HG02852 (cell line): Measurements from ENCODE around the gene ZNF354C.
A peak's percentile ranks its signal among the peaks of the same experiment; 100 is the strongest.
"Not testable (repeated sequence)": the region's sequence is repeated elsewhere in the genome, so short reads cannot be mapped to it uniquely, and the experiment has no call there.

ENCODE experiments used
- ATAC-seq: cut with Tn5 transposase; IDR thresholded peaks from one replicate; pipeline ENCODE4 v1.9.1; 2021; ENCODE audit warnings: mild to moderate bottlenecking, moderate library complexity; ENCODE audit not compliant: unreplicated experiment

ZNF354C gene

DNA sequence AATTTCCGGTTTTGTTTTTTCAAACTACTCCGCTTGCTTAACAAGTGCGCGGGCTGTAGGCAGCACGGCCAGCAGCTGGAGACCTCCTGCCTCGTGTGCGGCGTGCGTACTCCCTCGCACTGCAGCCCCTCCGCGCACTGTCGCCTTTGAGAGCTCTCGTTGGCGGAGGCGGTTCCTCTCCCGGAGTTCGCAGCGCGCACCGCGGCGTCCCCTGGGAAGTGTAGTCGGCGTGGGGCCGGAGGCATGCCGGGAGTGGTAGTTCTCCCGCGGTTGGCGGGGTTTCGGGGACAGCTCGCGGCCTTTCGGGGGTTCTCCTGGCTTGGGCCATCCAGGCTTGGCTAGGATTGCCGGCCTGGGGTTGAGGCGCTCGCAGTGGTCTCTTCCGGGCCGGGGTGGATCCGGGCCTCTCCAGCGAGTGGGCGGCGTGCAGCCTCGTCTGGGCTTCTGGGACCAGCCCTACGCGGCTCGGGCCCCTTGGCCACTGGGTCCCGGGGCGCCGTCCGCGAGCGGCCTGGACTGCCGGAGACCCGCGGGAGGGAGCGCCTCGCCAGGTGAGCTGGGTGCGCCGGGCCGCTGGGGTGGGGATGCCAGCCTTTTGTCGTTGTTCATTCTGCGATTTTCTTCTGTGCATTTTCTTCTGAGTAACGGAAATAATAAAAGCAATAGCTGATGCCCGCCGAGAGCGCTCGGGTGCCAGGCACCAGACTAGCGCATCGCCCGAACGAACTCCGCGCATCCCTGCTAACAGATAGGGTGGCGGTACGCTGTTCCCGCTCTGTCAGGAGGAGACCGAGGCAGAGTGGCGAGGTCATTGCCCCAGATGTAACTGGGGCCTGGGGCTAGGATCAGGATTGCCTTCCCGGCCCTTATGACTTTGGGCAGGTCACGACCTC, at the start of gene ZNF354C:
Gene ZNF354C (plus strand): TSS at position 258 of the 893 bp plus-strand sequence. CDS start 1,696 bp downstream, outside the sequence.
- ATAC-seq = peak; percentile 82

DNA sequence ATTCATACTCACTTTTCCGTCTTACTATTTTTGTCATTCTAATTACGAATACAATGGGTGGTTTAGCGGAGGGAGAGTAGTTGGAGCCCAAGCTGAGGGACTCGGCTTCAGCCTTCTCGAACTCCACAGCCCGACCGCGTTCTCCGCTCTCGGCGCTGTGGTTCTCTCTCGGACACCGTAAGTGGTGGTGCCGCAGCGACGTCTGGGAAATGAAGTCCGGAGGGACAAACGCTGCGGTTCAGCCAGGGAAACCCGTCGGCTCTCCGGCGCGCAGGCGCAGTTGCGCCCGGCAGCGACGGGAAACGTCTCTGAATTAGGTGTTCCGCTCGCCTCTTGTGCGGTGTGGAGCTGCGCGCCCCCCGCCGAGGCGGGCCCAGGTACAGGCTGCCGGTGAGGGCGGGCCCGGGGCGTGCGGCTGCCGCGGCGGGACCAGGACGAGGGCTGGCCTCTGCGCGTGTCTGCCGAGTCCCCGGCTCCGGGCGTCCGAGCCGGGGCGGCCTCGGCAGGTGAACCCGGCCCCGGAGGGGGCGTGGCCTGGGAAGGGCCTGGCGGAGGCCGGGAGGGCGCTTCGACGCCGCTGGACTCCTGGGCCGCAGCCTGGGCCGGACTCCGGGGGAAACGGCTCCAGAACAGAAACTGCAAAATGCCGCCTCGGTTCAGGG, 36.5 kb upstream of the ZNF354C start, which contains the start of gene ZNF879:
Gene ZNF879 (plus strand): TSS at position 277 of the 662 bp plus-strand sequence. CDS start 1,201 bp downstream, outside the sequence.
- peak; percentile 80 for ATAC-seq

DNA sequence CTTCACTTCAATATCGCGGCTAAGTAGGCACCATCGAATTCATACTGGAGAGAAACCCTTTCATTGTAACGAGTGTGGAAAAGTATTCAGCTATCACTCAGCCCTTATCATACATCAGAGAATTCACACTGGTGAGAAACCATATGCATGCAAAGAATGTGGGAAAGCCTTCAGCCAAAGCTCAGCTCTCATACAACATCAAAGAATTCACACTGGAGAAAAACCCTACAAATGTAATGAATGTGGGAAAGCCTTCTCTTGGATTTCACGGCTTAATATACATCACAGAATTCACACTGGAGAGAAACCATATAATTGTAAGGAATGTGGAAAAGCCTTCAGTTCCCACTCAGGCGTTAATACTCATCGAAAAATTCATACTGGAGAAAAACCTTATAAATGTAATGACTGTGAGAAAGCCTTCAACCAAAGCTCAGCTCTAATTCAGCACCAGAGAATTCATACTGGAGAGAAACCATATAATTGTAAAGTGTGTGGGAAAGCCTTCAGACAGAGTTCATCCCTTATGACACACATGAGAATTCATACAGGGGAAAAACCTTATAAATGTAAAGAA, 27.1 kb upstream of the ZNF354C start:
- no peak for ATAC-seq

DNA sequence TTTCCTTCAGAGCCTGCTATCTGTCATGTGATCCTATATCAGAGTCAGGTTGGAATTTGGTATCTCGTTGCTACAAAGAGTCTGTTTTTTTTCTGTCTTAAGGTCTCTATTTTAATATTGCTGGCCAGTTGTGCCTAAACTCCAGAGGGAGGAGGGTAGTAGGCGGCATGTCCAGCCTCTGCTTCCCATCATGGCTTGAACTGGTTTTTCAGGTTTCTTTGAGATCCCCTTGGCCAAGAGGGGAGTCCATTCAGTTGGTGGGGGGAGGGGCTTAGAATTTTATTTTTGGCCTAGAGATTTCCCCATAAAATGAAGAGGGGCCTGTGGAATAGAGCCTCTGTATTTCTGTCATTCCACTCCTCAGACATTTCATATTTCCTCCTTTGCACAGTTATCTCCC, 15.4 kb upstream of the ZNF354C start:
- no peak for ATAC-seq

DNA sequence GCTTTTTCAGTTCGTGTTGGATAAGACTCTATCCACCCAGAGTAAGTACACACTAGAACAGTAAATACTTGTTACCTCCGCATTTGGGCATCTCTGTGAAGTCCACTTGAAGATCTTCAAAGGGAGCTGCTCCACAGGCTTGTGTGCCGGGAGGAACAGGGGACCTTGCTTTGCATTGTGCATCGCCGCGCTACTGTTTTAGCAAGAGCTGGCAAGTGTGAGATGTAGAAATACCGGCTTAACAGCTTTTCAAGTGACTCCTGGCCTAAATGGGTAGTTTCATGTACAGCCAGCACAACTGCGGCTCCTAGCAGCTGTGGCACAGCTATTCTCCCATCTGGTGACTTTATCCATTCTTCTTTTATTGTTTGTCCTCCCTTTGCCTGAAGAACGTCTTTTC, 8.4 kb upstream of the ZNF354C start:
- no peak for ATAC-seq

DNA sequence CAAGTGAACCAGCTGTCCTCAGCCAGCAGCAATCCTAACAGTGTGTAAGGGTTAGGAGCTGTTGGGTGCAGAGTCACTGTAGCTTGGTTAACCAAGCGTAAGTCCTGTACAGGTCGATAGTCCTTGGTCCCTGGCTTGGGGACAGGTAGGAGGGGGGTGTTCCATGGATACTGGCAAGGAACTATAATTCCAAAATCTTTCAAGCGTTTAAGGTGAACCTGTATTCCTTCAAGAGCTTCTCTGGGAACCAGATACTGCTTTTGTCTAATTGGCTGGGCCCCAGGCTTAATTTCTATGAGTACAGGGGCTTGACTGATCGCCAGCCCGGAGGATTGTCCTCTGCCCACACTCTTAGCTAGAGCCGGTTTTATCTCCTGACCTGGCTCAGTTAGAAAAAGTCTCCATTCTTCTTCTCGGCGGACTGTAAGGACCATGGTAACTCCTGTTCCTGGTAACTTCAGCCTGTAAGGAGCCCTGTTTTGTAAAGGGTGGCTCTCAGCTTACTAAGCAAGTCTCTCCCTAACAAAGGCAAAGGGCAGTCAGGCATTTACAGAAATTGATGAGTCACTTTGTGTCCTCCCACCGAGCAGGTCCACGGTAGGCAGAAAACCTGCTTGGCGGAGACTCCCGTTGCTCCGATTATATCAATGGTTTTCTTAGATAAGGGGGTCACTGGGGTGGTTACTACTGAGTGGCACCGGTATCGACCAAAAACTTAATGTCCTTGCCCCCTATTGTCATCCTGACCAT, 6.0 kb upstream of the ZNF354C start:
- no peak for ATAC-seq

DNA sequence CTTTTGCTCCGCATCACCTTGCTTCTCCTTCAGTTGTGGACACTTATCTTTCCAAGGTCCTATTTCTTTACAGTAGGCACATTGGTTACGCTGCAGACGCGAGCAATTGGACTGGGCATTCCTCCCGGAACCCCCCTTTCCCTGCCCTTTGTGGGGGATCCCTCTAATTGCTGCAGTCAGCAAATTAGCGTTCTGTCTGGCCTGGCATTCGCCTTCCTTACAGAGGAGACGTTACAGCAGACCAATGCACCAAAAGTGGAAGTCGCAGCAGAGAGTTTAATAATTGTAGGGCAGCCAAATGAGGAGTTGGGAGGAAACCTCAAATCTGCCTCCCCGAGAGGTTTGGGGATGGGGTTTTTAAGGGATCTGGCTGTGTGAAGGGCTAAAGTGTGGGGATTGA, 5.3 kb upstream of the ZNF354C start:
- no peak for ATAC-seq

DNA sequence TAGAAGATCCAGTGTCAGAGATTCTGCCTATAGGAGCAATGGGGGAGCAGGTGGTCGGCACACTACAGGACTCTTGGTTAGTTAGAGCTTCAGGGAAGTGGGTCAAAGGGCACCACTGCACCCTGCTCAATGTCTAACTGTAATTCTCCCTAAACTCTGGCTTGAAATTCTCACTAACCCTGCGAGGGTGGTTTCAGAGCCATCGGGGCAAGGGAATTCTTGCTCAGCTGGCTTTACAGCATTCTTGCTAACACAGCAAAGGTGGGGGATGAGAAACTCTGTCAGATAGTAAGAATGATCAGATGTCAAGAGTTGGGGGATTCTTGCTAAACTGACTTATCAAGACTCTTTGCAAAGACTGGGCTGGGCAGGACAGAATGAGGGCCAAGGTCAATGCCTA, 4.7 kb upstream of the ZNF354C start:
- ATAC-seq = no peak

DNA sequence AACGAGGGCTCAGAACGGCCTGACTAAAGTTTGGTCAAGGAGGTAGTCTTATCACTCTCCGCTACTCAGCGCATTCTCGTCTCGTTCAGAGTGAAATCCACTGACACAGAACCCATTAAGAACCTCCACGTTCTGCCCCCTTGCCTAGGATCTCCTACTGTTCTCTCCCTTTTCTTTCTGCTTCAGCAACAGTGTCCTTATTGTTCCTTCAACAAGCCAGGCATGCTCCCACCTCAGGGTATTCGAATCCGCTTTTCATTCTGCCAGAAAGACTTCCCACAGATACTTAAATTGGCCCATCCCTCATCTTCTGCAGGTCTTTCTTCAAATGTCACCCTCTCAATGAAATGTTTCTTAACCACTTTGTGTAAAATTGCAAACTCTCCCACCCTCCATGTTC, 4.3 kb upstream of the ZNF354C start:
- ATAC-seq = no peak

DNA sequence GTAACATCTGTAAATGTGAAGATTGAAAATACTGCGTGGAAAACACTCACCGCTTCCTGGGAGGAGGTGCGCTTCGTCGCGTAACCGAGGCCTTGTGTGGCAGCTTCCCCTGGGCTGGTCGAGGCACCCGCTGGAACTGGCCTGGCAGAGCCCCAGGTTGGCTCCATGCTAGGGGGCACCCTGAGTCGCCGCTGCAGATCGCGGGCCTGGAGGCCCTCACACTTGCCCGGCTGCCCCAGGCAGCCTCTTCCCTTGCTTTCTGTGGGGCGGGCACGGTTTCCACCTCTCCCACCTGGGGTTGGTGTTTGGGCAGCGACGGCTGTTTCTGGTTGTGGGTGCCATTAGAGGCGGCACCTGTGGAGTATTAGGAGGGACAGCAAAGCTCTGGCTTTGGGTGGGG, 852 bp downstream of the ZNF354C start:
- ATAC-seq = no peak

DNA sequence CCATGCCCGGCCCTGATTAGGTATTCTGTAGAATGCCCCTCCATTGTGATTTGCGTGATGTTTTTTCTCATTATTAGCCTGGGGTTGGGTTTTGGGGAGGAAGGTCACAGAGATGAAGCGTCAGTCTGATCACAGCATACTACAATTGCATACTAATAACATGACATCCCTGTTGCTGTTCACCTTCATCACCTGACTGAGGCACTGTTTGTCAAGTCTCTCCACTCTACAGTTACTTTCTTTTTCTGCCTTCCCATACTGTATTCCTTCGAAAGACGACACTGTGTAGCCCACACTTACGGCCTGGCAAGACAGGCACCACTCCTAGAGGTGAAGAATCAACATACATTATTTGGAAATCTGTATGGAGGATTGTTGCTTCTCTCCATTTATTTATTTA, 5.5 kb downstream of the ZNF354C start:
- ATAC-seq = no peak

DNA sequence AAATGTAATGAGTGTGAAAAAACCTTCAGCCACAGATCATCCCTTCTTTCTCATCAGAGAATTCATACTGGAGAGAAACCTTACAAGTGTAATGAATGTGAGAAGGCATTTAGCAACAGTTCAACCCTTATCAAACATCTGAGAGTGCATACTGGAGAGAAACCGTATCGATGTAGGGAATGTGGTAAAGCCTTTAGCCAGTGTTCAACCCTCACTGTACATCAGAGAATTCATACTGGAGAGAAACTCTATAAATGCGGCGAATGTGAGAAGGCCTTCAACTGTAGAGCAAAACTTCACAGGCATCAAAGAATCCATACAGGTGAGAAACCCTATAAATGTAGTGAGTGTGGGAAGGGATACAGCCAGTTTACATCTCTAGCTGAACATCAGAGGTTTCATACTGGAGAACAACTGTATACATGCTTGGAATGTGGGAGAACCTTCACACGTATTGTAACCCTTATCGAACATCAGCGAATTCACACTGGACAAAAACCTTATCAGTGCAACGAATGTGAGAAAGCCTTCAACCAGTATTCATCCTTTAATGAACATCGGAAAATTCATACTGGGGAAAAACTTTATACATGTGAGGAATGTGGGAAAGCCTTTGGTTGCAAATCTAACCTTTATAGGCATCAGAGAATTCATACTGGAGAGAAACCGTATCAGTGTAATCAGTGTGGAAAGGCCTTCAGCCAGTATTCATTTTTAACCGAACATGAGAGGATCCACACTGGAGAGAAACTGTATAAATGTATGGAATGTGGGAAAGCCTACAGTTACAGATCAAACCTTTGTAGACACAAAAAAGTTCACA, 19.2 kb downstream of the ZNF354C start:
- no peak for ATAC-seq

DNA sequence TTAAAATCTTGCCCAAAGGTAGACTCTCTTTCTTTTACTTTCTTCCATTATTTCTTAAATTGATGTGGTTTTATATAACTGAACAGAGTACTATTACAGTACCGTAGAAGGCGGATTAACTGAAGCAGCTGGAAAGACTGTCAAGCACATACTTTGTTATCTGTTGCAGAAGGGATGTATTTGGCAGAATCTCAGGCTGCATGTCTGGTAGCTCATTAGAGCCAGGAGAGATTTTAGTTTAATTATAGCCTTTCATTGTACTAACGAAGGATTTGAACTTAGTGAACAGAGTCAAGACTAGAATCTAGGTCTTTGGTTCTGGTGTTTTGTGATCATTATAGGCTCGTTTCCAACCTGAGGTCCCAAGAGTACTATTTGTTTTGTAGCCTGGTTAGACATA, 20.6 kb downstream of the ZNF354C start:
- ATAC-seq = no peak

DNA sequence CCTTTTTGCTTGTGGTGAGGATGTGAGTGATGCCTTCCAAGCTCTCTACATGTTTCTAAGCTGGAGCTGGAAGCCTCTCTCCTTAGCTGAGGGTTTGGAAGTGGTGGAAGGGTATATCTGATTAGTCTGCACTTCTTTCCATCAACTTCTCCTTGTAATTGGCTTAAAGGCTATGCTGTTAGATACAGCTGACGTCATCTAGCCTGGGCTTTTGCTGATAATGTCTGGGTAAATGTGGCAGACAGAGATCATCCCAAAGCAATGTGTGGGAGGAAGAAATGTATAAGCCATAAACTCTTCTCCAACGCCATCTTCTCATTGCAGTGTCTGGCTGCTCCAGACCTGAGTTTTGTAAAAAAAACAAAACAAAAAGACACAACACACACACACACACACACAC, 29.3 kb downstream of the ZNF354C start:
- no peak for ATAC-seq

DNA sequence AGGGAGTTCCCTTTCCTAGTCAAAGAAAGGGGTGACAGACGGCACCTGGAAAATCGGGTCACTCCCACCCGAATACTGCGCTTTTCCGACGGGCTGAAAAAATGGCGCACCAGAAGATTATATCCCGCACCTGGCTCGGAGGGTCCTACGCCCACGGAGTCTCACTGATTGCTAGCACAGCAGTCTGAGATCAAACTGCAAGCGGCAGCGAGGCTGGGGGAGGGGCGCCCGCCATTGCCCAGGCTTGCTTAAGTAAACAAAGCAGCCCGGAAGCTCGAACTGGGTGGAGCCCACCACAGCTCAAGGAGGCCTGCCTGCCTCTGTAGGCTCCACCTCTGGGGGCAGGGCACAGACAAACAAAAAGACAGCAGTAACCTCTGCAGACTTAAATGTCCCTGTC, 41.1 kb downstream of the ZNF354C start:
- ATAC-seq = not testable (repeated sequence)

DNA sequence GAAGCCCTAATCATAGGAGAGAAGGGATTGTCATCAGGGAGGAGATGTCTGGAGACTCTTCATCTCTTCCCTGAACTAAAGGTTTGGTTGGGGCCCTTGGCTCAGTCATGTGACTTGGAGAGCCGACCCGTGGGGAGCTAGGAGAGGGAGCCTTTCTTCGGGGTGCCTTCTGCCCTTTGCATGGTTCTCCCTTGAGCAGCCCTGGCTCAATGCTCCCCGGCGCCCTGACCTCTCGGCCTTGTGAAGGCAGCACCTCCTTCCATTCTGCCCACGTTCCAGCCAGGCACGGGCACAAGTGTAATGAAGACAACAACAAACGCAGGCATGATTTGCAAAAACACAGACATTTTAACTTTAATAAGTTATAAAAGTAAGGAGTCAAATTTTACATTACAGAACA, 50.4 kb downstream of the ZNF354C start:
- no peak for ATAC-seq

DNA sequence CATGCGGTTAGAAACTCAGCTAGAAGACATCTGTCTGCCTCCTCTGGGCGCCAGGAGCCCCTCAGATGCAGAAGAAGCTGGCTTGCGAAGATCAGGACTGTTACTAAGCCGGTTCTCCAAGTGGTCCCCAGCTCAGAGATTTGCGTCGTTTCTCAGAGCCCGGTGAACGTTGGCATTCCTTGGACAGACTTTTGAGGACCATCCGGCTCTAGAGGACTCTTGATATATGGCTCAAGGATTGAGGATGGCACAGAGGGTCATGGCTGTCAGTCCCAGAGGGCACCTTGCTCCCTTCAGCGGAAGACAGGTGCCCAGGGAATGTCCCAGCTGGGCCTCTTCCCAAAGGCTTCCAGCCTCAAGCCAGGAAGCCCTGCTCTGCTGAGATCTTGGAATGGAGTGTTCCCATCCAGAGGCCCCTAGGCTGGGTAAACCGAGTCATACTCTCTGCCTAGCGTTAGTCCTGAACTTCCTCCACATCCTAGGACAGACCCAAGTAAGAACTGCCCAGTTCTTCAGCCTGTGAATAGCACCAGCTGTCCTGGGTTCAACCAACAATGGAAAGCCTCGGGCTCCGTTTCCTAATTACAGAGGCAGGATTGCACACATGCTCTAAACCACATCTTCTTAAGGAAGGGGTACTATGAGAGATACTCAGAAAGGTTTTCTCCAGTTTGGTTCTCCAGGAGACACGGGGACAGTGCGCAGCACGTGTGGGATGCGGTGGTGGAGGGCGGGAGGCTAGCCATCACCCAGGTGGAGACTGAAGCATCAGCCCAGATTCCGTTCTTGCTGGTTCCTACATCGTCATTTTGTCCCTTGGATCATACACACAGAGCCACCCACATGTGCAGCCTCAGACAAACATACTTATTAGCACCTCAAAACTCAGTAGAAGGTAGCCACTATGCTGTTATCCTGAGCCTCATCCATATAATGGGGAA, 51.4 kb downstream of the ZNF354C start:
- no peak for ATAC-seq

DNA sequence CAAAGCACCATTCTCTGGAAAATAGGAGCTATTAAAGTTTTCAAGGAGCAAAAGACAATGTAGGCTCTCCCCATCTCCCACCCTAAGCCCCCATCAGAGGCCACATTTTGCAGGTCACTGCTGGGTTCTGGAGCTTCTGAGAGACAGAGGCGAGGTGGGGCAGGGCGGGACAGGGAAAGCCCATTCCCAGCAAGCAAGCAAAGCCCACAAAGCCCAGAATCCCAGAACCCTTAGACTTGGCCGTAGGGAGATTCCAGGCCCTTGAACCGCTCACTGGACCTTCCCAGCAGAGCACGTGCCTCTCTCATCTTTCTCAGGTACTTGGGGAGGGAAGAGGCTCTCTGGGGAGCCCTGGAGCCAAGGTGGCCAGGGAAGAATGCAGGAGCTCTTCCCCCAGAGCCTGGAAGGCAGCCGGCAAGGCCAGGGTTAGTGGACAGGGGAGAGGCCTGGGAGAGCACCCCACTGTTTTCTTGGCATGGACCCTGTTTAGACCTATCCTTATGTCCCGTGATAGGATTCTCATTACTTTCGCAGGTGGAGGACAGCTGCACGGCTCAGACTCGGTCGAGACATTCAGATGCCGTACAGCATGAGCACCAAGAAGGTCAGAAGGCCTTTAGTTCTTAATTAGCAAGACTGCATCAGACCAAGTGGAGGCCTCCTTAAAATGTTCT, 52.4 kb downstream of the ZNF354C start:
- ATAC-seq = no peak

DNA sequence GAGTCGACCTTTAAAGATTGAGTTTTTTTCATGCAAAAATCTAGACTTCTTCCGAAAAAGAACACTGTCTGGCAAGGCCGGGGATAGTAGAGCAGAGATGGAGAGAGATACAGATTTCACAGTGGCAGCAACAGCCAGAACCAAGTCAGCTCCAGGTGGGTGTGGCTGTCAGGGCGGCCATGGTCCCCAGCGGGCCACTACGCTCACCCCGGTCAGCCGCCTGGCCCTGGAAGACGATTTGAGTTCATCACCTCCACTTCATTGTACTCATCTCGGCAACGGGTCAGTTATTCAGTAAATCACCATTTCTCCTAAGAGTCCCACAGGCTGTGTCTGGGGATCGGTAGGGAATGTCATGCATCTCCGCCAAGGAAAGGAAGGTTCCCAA, 53.0 kb downstream of the ZNF354C start:
- no peak for ATAC-seq
